Spleen (tissue), 11 donors: ENCODE data around the gene RFX4. TPM values are rescaled to one million over a fixed set of nuclear protein-coding genes. Genes with fewer than 3 reads are reported as not detected.

Experiments
- DNase-seq: peaks from one replicate; pipeline ENCODE4 v3.0.0-alpha.2; 2020
- H3K27ac ChIP-seq, 8 donors: fragments of 200-600 bp; sonication (generic) in 7 of 8; 1 replicate in 4 of 8; 2 replicates in 4 of 8; pipeline versions ENCODE4 v1.5.0 to v1.8.0; 2016 to 2021; ENCODE audit warnings: inconsistent platforms in 4 of 8, mild to moderate bottlenecking in 4 of 8, moderate library complexity in 1 of 8
- H3K27me3 ChIP-seq, 7 donors: fragments of 200-600 bp; sonication (generic) in 6 of 7; replicated peaks in 1 of 7; 1 replicate in 4 of 7; 2 replicates in 3 of 7; pipeline versions ENCODE4 v1.5.0 to v1.8.0; 2016 to 2021; ENCODE audit warnings: inconsistent platforms in 3 of 7, mild to moderate bottlenecking in 1 of 7
- H3K36me3 ChIP-seq, 6 donors: fragments of 200-600 bp; sonication (generic) in 5 of 6; 1 replicate in 4 of 6; 2 replicates in 2 of 6; pipeline versions ENCODE4 v1.5.0 to v1.8.0; 2016 to 2021; ENCODE audit warnings: inconsistent platforms in 2 of 6
- H3K4me1 ChIP-seq, 6 donors: fragments of 200-600 bp; sonication (generic) in 5 of 6; 1 replicate in 3 of 6; 2 replicates in 3 of 6; pipeline versions ENCODE4 v1.5.0 to v1.8.0; 2016 to 2021; ENCODE audit warnings: inconsistent platforms in 3 of 6
- H3K4me3 ChIP-seq, 8 donors: fragments of 200-600 bp; sonication (generic) in 7 of 8; 1 replicate in 4 of 8; 2 replicates in 4 of 8; pipeline versions ENCODE4 v1.5.0 to v1.8.0; 2016 to 2021; ENCODE audit warnings: inconsistent platforms in 4 of 8, mild to moderate bottlenecking in 4 of 8, moderate library complexity in 2 of 8
- H3K9me3 ChIP-seq, 8 donors: fragments of 200-600 bp; sonication (generic) in 7 of 8; 1 replicate in 4 of 8; 2 replicates in 4 of 8; pipeline versions ENCODE4 v1.5.0 to v1.8.0; 2016 to 2021; ENCODE audit warnings: inconsistent platforms in 4 of 8
- POLR2A ChIP-seq, 3 donors: fragments of 450-650 bp; IDR thresholded peaks; one replicate each; pipeline ENCODE4 v1.5.1; 2017; ENCODE audit warnings: antibody characterized with exemption in 3 of 3, mild to moderate bottlenecking in 1 of 3
- POLR2AphosphoS5 ChIP-seq, 3 donors: sonication (generic); formaldehyde crosslinking; IDR thresholded peaks; one replicate each; pipeline ENCODE4 v1.5.1; 2017; ENCODE audit warnings: antibody characterized with exemption in 3 of 3
- WGBS, 5 donors: extraction: QIAGEN DNeasy Blood & Tissue Kit in 3 of 5; methylation state at CpG; one replicate each; pipeline versions ENCODE4 v1.1.5 to v1.1.7; 2013 to 2018; 5-methylcytosine and 5-hydroxymethylcytosine counted together
- intact Hi-C: fragments of 100-400 bp; cut with DNase I; formaldehyde crosslinking; loops from one replicate; pipeline ENCODE4 v1.15.0; 2023; ENCODE audit warnings: low total_unique reads
- polyA plus RNA-seq, 3 donors: library from polyadenylated mRNA; stranded (reverse); fragments of 200-250 nt; gene quantifications; one replicate each; pipeline ENCODE4 v1.2.1, GENCODE V29; 2013
- total RNA-seq, 7 donors: library from RNA; depleted of rRNA in 3 of 7; stranded (reverse); fragments of >200 nt in 3 of 7; fragmentation: NEBNext Ultra II Directional in 4 of 7; extraction: Animal tissue kit (Norgen Biotek cat#: 25700) in 4 of 7; gene quantifications; one replicate each; pipeline versions ENCODE4 v1.1.0 to v1.2.1, GENCODE V29; 2016 to 2021
- TF ChIP-seq, protein P1 (sequence below), 11 experiments: fragments of 200-600 bp in 7 of 11; fragments of 450-650 bp in 4 of 11; sonication (generic) in 4 of 11; IDR thresholded peaks in 8 of 11; conservative IDR thresholded peaks in 3 of 11; 1 replicate in 7 of 11; 2 replicates in 4 of 11; pipeline versions ENCODE4 v1.4.0 to v1.8.0; 2016 to 2021; ENCODE audit warnings: antibody characterized with exemption in 11 of 11, inconsistent platforms in 4 of 11, mild to moderate bottlenecking in 1 of 11
- donor health status: healthy with polysubstance abuse.
- donor health status: DM: no; HTN: no; CAD: no; lungs with moderate emphysema.
- donor health status: DM: no; HTN: no; CAD: no.
- donor health status: Bipolar disorder and iron deficiency.
- donor health status: healthy.
- donor health status: DM: no; HTN: no; CAD: no.
- donor health status: DM: yes; HTN: yes; CAD: no.

The RFX4 gene
- total and polyA plus RNA-seq, 10 donors, result not detected

DNA sequence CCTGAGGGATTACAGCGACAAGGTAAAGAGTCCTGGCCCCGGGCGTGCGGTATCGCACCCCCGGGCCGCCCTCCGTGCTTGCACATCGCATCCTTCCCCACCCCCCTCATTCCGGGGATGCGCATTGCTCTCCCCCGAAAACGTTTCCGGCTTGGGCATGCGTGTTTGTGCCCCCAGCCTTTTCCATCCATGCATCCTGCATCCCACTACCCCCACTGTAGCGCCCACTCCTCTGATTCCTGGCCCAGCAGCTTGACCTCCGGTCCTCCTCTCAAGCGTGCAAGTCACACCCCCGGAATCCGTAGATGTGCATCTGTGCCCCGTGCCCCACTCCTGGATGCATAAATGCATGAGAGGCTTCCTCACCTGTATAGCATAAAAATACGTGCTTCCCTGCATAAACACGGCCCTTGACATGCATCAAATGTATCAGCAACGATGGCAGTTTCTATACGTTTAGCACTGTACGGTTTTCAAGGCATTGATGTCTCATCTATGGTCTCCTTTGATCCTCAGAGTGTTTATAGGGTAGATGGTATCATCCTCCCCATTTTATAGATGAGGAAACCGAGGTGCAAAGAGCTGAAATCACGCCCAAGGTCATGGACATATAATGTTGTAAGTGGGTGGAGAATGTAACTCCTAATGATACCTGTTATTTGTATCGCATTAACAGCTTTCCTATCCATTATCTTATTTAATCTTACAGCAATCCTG is 192.2 kb downstream of the RFX4 start:
- TF ChIP-seq, protein P1, sequence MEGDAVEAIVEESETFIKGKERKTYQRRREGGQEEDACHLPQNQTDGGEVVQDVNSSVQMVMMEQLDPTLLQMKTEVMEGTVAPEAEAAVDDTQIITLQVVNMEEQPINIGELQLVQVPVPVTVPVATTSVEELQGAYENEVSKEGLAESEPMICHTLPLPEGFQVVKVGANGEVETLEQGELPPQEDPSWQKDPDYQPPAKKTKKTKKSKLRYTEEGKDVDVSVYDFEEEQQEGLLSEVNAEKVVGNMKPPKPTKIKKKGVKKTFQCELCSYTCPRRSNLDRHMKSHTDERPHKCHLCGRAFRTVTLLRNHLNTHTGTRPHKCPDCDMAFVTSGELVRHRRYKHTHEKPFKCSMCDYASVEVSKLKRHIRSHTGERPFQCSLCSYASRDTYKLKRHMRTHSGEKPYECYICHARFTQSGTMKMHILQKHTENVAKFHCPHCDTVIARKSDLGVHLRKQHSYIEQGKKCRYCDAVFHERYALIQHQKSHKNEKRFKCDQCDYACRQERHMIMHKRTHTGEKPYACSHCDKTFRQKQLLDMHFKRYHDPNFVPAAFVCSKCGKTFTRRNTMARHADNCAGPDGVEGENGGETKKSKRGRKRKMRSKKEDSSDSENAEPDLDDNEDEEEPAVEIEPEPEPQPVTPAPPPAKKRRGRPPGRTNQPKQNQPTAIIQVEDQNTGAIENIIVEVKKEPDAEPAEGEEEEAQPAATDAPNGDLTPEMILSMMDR (IDR thresholded peaks at IDR 0.05 in 8 of 11, conservative IDR thresholded peaks at IDR 0.05 in 3 of 11), result peak in 1 of 11 experiments; percentile 0
- no peak for TF ChIP-seq POLR2AphosphoS5 (IDR thresholded peaks at IDR 0.05)
- Histone ChIP-seq H3K36me3 (no peaks in the 10 kb centered on the region), H3K27me3 (peaks cover 0 to 14% (median 0%) of the 10 kb centered on the region in 7 donors), H3K27ac (peak overlapping the region; percentile 78 to 93 (median 88)), H3K4me1 (peaks cover 4 to 58% (median 28%) of the 10 kb centered on the region in 6 donors), H3K9me3 (no peaks in the 10 kb centered on the region), H3K4me3 (peak overlapping the region; percentile 72 to 94 (median 82))
- WGBS, 5 donors, result 6 to 13% (median 7%) methylated on average over 17 to 29 of the region's 29 CpGs
- intact Hi-C loops, result no loop called here
- DNase-seq, result no peak

DNA sequence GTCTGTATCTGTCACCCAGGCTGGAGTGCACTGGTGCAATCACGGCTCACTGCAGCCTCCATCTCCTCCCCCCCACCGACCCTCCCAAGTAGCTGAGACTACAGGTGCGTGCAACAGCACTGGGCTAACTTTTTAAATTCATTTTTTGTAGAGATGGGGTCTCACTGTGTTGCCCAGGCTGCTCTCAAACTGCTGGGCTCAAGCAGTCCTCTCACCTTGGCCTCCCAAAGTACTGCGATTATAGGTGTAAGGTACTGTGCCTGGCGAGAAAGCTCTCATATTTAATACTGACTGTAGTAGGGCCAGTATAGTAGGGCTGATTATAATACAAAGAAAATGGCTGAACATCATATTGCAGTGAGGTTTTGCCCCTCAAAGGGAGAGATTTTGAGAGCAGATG is 194.1 kb downstream of the RFX4 start:
- Histone ChIP-seq H3K27ac (no peak overlapping the region), H3K4me1 (peaks cover 4 to 53% (median 28%) of the 10 kb centered on the region in 6 donors), H3K4me3 (no peak overlapping the region), H3K9me3 (no peaks in the 10 kb centered on the region), H3K36me3 (no peaks in the 10 kb centered on the region), H3K27me3 (peaks cover 0 to 14% (median 0%) of the 10 kb centered on the region in 7 donors)
- WGBS, 5 donors, result 94 to 97% (median 96%) methylated on average over 5 of the region's 5 CpGs
- TF ChIP-seq POLR2AphosphoS5 (IDR thresholded peaks at IDR 0.05) (no peak), POLR2A (IDR thresholded peaks at IDR 0.05) (no peak)
- TF ChIP-seq, protein P1 (IDR thresholded peaks at IDR 0.05 in 8 of 11, conservative IDR thresholded peaks at IDR 0.05 in 3 of 11), result no peak
- no peak for DNase-seq
- intact Hi-C loops, result no loop called here

DNA sequence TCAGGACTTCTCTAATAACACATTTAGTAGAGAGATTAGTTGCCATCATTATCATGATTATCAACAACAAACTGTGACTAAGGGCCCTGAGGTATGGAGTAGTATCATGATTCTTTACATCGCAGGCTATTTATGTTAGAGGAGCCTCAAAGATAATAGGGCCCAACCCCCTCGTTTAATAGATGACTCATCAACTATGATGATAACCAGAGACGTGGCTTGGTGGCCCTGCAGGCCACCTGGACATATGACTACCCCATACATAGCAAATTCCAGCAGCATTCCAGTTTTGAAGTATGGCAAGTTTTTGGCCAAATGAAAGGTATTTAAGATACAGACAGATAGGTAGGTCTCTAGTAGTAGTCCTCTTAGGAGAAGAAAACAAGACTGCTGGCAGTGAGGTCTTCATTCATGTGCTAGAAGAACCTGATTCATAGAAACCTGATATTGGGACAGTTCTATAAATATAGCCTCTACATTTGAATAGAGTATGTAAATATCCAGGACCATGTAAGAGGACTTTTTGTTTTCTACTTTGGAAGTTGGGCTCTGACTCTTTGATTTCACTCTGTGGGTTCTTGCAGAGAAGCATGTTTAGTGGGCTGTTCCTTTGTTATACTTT is 197.3 kb downstream of the RFX4 start:
- H3K36me3 ChIP-seq, result peaks cover 0 to 18% (median 6%) of the 10 kb centered on the region in 6 donors
- no peak overlapping the region for H3K4me3 ChIP-seq
- peaks cover 3 to 33% (median 21%) of the 10 kb centered on the region in 6 donors for H3K4me1 ChIP-seq
- intact Hi-C loops, result no loop called here
- no peak for DNase-seq
- H3K27ac ChIP-seq, result no peak overlapping the region
- H3K27me3 ChIP-seq, result no peaks in the 10 kb centered on the region
- H3K9me3 ChIP-seq, result no peaks in the 10 kb centered on the region
- 72 to 94% (median 80%) methylated on average over 3 of the region's 3 CpGs for WGBS, 5 donors
- TF ChIP-seq POLR2A (IDR thresholded peaks at IDR 0.05) (no peak), POLR2AphosphoS5 (IDR thresholded peaks at IDR 0.05) (no peak)
- TF ChIP-seq, protein P1 (IDR thresholded peaks at IDR 0.05 in 8 of 11, conservative IDR thresholded peaks at IDR 0.05 in 3 of 11), result no peak

DNA sequence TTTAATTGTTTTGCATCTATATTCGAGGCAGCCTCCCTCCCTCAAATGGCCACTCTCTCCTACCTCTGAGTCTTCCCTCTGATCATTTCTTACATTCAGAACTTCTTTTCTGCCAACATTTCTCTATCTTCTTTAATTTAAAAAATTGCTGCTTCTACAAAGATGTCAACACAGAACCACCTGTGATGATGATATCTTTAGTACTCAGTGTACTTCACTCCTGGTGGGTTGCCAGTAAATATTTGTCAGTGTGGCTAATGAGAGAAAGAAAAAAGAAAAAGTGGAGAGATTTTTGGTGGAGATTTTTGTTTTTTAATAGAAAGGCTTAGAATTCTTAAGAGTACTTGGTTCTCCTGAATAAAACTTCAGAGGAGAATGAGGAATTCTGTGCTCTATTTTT is 199.8 kb downstream of the RFX4 start:
- Histone ChIP-seq H3K27me3 (no peaks in the 10 kb centered on the region), H3K27ac (no peak overlapping the region), H3K4me1 (peaks cover 0 to 8% (median 3%) of the 10 kb centered on the region in 6 donors), H3K4me3 (no peak overlapping the region), H3K36me3 (peaks cover 0 to 43% (median 7%) of the 10 kb centered on the region in 6 donors), H3K9me3 (no peaks in the 10 kb centered on the region)
- no peak for DNase-seq
- intact Hi-C loops, result no loop called here
- TF ChIP-seq, protein P1 (IDR thresholded peaks at IDR 0.05 in 8 of 11, conservative IDR thresholded peaks at IDR 0.05 in 3 of 11), result no peak
- TF ChIP-seq POLR2A (IDR thresholded peaks at IDR 0.05), result no peak
- no peak for TF ChIP-seq POLR2AphosphoS5 (IDR thresholded peaks at IDR 0.05)
- 81 to 100% (median 97%) methylated on average over 1 of the region's 1 CpG for WGBS, 5 donors
